GM18520 (cell line): Measurements from ENCODE around the gene LARGE1.

Source experiments
- ATAC-seq: cut with Tn5 transposase; IDR thresholded peaks from one replicate; pipeline ENCODE4 v1.9.1; 2021; ENCODE audit not compliant: unreplicated experiment

LARGE1 gene

GRCh38 chr22:33739516-33739915, 180.8 kb downstream of the LARGE1 start:
- ATAC-seq = no peak

GRCh38 chr22:33737662-33738061, 182.6 kb downstream of the LARGE1 start:
- ATAC-seq = no peak

GRCh38 chr22:33735978-33736377, 184.3 kb downstream of the LARGE1 start:
- ATAC-seq = no peak

- ATAC-seq = no peak
These were observed 191.4 kb downstream of the LARGE1 start for GRCh38 chr22:33728847-33729246.

- no peak for ATAC-seq
These were observed 194.0 kb downstream of the LARGE1 start for GRCh38 chr22:33726294-33726734.

GRCh38 chr22:33723915-33724314, 196.4 kb downstream of the LARGE1 start:
- no peak for ATAC-seq

GRCh38 chr22:33722816-33723215, 197.5 kb downstream of the LARGE1 start:
- ATAC-seq = no peak

GRCh38 chr22:33720166-33720878, 200.0 kb downstream of the LARGE1 start:
- no peak for ATAC-seq

- no peak for ATAC-seq
These were observed 202.4 kb downstream of the LARGE1 start for GRCh38 chr22:33717694-33718396.

- no peak for ATAC-seq
These were observed 204.9 kb downstream of the LARGE1 start for GRCh38 chr22:33715237-33715985.

- no peak for ATAC-seq
These were observed 209.9 kb downstream of the LARGE1 start for GRCh38 chr22:33710326-33710725.

- no peak for ATAC-seq
These were observed 212.7 kb downstream of the LARGE1 start for GRCh38 chr22:33707581-33707980.

- no peak for ATAC-seq
These were observed 214.2 kb downstream of the LARGE1 start for GRCh38 chr22:33706100-33706499.

GRCh38 chr22:33699176-33699575, 221.1 kb downstream of the LARGE1 start:
- no peak for ATAC-seq

- ATAC-seq = no peak
These were observed 222.6 kb downstream of the LARGE1 start for GRCh38 chr22:33697640-33698039.

GRCh38 chr22:33691057-33691630, 229.1 kb downstream of the LARGE1 start:
- no peak for ATAC-seq

- no peak for ATAC-seq
These were observed 231.4 kb downstream of the LARGE1 start for GRCh38 chr22:33688903-33689302.

- ATAC-seq = no peak
These were observed 232.8 kb downstream of the LARGE1 start for GRCh38 chr22:33687464-33687863.

GRCh38 chr22:33684087-33684486, 236.2 kb downstream of the LARGE1 start:
- no peak for ATAC-seq

- ATAC-seq = no peak
These were observed 237.3 kb downstream of the LARGE1 start for GRCh38 chr22:33682927-33683326.

GRCh38 chr22:33680632-33681031, 239.6 kb downstream of the LARGE1 start:
- no peak for ATAC-seq
